Activated CD8-positive, alpha-beta memory T cell treated with anti-CD3 and anti-CD28 coated beads, Interleukin-2, amount 10 ng/mL, durations not matched to agents 7 days and 5 days (primary cell): ENCODE measurements around the gene GPX1. TPM values are rescaled to one million over a fixed set of nuclear protein-coding genes. Genes with fewer than 3 reads are reported as not detected.
"Not testable (repeated sequence)": the region's sequence is repeated elsewhere in the genome, so short reads cannot be mapped to it uniquely, and the experiment has no call there.

ENCODE experiments used
- ATAC-seq: fragments of 150-1000 bp; cut with Tn5 transposase; one replicate; pipeline ENCODE4 v1.10.0; 2021; ENCODE audit warnings: moderate library complexity
- CTCF ChIA-PET: fragments of 350-600 bp; sonication (Branson Sonifier 250); formaldehyde crosslinking; loops from one replicate; lab custom pipeline; 2021; ENCODE audit warnings: antibody characterized with exemption; lab: Charles Lee
- DNase-seq: peaks from one replicate; pipeline ENCODE4 v3.0.0-alpha.2; 2020
- H3K27ac Mint-ChIP-seq: one replicate; pipeline ENCODE4 v1.8.0; 2021; ENCODE audit warnings: mild to moderate bottlenecking, mixed read lengths
- H3K27me3 Mint-ChIP-seq: one replicate; pipeline ENCODE4 v1.8.0; 2021; ENCODE audit warnings: mixed read lengths
- H3K36me3 Mint-ChIP-seq: one replicate; pipeline ENCODE4 v1.8.0; 2021; ENCODE audit warnings: mild to moderate bottlenecking, mixed read lengths
- H3K4me1 Mint-ChIP-seq: one replicate; pipeline ENCODE4 v1.8.0; 2021; ENCODE audit warnings: mixed read lengths
- H3K4me3 Mint-ChIP-seq: one replicate; pipeline ENCODE4 v1.8.0; 2021; ENCODE audit warnings: mild to moderate bottlenecking, moderate library complexity, mixed read lengths
- H3K9me3 Mint-ChIP-seq: one replicate; pipeline ENCODE4 v1.8.0; 2022; ENCODE audit warnings: low read depth, mixed read lengths
- total RNA-seq, 2 experiments: library from RNA; stranded (reverse); gene quantifications; one replicate each; pipeline ENCODE4 v1.2.3, GENCODE V29; 2021

GPX1 gene
- total RNA-seq, 2 experiments from 2014 or later: 76.9 to 112 TPM

DNA sequence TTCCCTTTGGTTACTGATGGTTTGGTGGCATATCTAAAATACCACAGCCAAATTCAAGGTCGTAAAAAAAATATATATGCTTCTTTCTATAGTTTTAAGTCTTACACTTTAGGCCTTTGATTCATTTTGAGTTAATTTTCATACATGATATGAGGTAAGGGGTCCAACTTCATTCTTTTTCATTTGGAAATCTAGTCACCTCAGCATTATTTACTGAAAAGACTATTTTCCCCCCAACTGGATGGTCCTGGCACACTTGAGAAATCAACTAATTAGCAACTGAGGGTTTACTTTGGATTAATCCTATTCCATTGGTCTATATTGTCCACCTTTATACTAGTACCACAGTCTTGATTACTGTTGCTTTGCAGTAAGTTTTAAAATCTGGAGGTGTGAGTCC is 27.5 kb upstream of the GPX1 start:
- Mint-ChIP-seq H3K36me3 (peaks cover 32% of the 10 kb centered on the region), H3K4me1 (peaks cover 27% of the 10 kb centered on the region), H3K27ac (peak overlapping the region; percentile 32), H3K27me3 (no peaks in the 10 kb centered on the region), H3K9me3 (no peaks in the 10 kb centered on the region), H3K4me3 (no peak overlapping the region)
- DNase-seq: no peak
- ATAC-seq: no peak
- CTCF ChIA-PET: no interaction called here

DNA sequence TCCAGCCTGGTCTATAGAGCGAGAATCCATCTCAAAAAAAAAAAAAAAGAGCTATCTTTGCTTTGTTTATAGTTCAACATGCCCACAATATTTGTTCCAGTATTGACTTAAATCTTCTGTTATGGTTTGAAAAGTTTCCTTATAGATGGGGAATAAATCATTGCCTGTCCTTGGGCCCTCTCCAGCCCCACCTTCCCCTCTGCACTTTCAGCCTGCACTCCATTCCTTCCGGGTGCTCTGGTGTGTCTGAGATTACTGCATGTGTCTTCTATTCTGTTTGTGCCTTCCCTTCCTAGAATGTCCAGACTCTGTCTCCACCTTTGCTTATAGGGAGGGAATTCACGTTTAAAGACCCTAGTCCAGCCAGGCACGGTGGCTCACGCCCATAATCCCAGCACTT is 25.2 kb upstream of the GPX1 start:
- Mint-ChIP-seq H3K36me3 (peaks cover 39% of the 10 kb centered on the region), H3K27me3 (no peaks in the 10 kb centered on the region), H3K9me3 (peaks cover 2% of the 10 kb centered on the region), H3K4me1 (peaks cover 33% of the 10 kb centered on the region), H3K27ac (no peak overlapping the region), H3K4me3 (no peak overlapping the region)
- CTCF ChIA-PET: no interaction called here
- ATAC-seq (no peak), DNase-seq (no peak)

DNA sequence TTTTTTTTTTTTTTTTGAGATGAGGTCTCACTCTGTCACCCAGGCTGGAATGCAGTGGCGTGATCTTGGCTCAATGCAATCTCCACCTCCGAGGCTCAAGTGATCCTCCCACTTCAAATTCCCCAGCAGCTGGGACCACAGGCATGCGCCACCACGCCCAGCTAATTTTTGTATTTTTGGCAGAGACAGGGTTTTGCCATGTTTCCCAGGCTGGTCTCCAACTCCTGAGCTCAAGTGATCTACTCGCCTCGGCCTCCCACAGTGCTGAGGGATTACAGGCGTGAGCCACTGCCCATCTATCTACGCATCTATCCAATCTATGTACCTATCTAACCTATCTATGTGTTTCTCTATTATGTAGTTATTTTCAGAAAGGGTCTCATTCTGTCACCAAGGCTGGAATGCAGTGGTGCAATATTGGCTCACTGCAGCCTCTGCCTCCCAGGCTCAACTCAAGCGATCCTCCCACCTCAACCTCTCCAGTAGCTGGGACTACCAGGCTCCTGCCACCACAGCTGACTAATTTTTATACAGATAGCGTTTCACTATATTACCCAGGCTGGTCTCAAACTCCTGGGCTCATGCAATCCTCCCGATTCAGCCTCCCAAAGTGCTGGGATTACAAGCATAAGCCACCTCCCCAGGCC is 20.2 kb upstream of the GPX1 start:
- H3K36me3 Mint-ChIP-seq: peaks cover 53% of the 10 kb centered on the region
- CTCF ChIA-PET: interaction anchor here (0.5 to 1.9 kb wide), 6 partner anchors 15 to 182 kb away, joined by 3 to 7 read pairs (median 3); partner anchors contain the start of gene USP4
- no peak for DNase-seq
- H3K4me3 Mint-ChIP-seq: no peak overlapping the region
- peak overlapping the region; percentile 17 for H3K27ac Mint-ChIP-seq
- H3K9me3 Mint-ChIP-seq: peaks cover 2% of the 10 kb centered on the region
- no peak for ATAC-seq
- peaks cover 30% of the 10 kb centered on the region for H3K4me1 Mint-ChIP-seq
- H3K27me3 Mint-ChIP-seq: no peaks in the 10 kb centered on the region

DNA sequence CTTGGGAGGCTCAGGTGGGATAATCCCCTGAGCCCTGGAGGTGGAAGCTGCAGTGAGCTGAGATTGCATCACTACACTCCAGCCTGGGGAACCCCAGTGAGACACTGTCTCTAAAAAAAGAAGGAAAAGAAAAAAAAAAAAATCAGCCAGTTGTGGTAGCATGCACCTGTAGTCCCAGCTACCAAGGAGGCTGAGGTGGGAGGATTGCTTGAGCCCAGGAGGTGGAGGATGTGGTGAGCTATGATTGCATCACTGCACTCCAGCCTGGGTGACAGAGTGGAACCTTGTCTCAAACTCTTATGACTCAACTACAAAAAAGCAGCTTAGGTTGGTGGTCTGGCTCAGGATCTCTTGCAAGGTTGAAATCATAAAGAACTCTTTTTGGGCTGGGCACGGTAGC is 19.3 kb upstream of the GPX1 start:
- CTCF ChIA-PET: interaction anchor here (0.5 to 1.9 kb wide), 7 partner anchors 14 to 181 kb away, joined by 3 to 7 read pairs (median 3); partner anchors contain the start of gene USP4
- H3K4me3 Mint-ChIP-seq: no peak overlapping the region
- H3K4me1 Mint-ChIP-seq: peaks cover 29% of the 10 kb centered on the region
- H3K9me3 Mint-ChIP-seq: peaks cover 2% of the 10 kb centered on the region
- peak; percentile 80 for DNase-seq
- ATAC-seq: peak; percentile 89
- peaks cover 58% of the 10 kb centered on the region for H3K36me3 Mint-ChIP-seq
- peak overlapping the region; percentile 79 for H3K27ac Mint-ChIP-seq
- H3K27me3 Mint-ChIP-seq: no peaks in the 10 kb centered on the region

DNA sequence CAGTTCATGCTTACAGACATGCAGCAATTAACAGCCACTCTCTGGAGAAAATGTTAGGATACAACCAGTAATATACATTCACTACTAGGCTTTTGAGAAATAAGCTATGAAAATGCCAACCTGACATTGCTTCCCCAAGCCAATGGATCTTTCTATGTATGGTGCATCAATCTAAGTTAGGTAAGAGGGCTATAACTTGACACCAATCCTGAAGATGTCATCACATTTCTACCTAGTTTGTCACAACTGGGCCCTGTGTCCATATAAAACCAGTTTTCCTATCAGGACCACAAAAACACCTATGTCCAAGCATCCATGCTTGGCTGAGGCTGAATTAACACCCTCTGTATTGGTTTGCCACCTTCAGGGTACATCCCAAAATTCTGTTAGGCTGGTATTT is 13.8 kb upstream of the GPX1 start:
- H3K9me3 Mint-ChIP-seq: no peaks in the 10 kb centered on the region
- no peaks in the 10 kb centered on the region for H3K27me3 Mint-ChIP-seq
- H3K36me3 Mint-ChIP-seq: peaks cover 65% of the 10 kb centered on the region
- H3K27ac Mint-ChIP-seq: no peak overlapping the region
- H3K4me1 Mint-ChIP-seq: peaks cover 16% of the 10 kb centered on the region
- no peak overlapping the region for H3K4me3 Mint-ChIP-seq
- ATAC-seq (no peak), DNase-seq (no peak)
- CTCF ChIA-PET: no interaction called here

DNA sequence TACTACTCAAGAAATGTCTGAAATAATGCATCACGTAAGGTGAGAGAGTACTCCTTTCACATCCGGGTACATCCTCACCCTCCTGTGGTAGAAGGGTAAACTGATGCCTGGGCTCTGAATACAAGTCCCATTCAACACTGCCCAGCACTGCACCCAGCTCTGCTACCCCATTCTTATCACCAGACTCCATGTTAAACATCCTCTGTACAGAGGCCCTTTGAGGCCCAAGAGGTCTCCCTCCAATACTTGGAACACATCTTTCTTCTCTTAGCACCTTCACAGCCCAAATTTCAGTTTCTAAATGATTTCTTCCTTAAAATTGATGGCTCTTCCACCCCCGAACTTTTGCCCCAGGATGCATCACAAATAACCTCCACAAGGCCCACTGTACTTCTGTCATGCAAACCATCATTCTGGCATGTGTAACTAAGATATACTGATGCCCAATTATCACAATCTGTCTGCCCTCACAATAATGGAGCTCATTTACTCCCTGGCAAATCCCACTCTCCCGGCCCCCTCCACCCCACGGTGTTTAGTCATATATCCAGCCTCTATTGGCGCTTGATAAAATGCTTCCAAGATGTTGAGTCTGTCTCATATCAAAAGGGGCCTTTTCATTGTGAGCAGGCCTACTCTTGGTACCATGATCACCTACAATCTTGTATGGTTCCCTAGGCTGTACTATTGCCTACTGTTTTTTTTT is 12.6 kb upstream of the GPX1 start:
- Mint-ChIP-seq H3K4me1 (peaks cover 16% of the 10 kb centered on the region), H3K4me3 (no peak overlapping the region), H3K9me3 (no peaks in the 10 kb centered on the region), H3K27me3 (no peaks in the 10 kb centered on the region), H3K36me3 (peaks cover 69% of the 10 kb centered on the region), H3K27ac (peak overlapping the region; percentile 6)
- CTCF ChIA-PET: no interaction called here
- DNase-seq: no peak
- ATAC-seq: no peak

DNA sequence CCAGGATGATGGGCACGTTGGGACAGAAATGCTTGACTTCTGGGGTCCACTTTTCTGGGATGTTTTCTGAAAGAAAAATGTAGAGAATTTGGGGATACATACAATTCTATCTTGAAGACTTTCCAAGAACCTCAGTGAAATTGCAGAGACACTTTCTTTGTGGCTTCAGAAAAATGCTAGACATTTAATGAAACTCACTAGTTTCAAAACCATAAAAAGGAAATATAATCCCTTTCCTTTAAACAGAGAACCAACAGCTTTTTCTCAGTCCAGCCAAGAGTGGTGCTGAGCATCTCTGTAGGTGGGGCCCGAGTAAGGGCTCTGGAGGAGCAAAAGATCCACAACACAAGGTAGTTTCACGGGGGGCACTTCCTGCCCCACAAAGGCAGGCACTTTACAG is 4.4 kb upstream of the GPX1 start:
- no peak for ATAC-seq
- Mint-ChIP-seq H3K27me3 (no peaks in the 10 kb centered on the region), H3K27ac (peak overlapping the region; percentile 54), H3K4me1 (peaks cover 23% of the 10 kb centered on the region), H3K9me3 (no peaks in the 10 kb centered on the region), H3K4me3 (no peak overlapping the region), H3K36me3 (peaks cover 53% of the 10 kb centered on the region)
- no peak for DNase-seq
- CTCF ChIA-PET: interaction anchor here (1.4 kb wide), 1 partner anchor 22 kb away, joined by 4 read pairs; no protein-coding TSS in a partner anchor

DNA sequence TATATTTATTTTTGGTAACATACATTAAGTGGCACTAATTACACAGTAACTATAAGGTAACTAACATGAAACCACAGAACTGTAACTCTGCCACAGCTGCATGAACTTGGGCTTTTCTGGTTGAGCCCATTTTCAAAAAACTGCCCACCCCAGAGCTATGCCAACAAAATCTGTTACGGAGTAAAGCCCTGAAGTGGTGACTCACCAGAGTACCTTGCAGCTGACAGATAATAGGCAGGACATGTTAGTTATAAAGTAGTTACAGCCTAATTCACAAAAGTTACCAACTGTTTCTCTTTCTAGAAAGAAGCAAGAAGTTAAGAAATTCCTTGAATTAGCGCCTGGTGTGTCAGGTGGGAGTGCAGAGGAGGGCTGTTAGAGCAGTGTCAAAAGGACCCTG is 1.5 kb upstream of the GPX1 start:
- H3K9me3 Mint-ChIP-seq: no peaks in the 10 kb centered on the region
- H3K27me3 Mint-ChIP-seq: no peaks in the 10 kb centered on the region
- DNase-seq (no peak), ATAC-seq (no peak)
- peak overlapping the region; percentile 87 for H3K27ac Mint-ChIP-seq
- no peak overlapping the region for H3K4me3 Mint-ChIP-seq
- H3K36me3 Mint-ChIP-seq: peaks cover 44% of the 10 kb centered on the region
- peaks cover 27% of the 10 kb centered on the region for H3K4me1 Mint-ChIP-seq
- CTCF ChIA-PET: interaction anchor here (2.0 to 4.6 kb wide), 3 partner anchors 16 to 89 kb away, joined by 5 to 20 read pairs (median 14); partner anchors contain the start of gene USP4

DNA sequence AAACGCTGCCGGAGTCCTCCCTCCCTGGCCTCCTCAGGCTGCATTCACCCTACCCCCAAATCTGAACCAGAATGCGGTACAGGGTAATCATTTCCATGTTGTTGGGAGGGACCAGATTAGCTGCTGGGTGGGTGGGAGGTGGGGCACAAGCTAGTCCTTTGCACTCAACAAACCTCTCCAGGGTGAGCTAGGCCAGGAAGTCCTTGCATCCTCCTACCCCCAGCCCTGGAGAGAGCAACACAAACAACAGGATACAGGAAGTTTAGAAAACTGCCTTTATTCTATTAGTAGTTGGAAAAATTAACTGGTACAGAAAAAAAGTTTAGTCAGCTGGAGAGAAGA is 702 bp upstream of the GPX1 start:
- no peak for ATAC-seq
- CTCF ChIA-PET: interaction anchor here (2.0 to 4.6 kb wide), 3 partner anchors 16 to 90 kb away, joined by 5 to 20 read pairs (median 14); partner anchors contain the start of gene USP4
- Mint-ChIP-seq H3K27me3 (no peaks in the 10 kb centered on the region), H3K36me3 (peaks cover 45% of the 10 kb centered on the region), H3K4me1 (peaks cover 28% of the 10 kb centered on the region), H3K27ac (peak overlapping the region; percentile 87), H3K4me3 (peak overlapping the region; percentile 83), H3K9me3 (no peaks in the 10 kb centered on the region)
- DNase-seq: no peak

DNA sequence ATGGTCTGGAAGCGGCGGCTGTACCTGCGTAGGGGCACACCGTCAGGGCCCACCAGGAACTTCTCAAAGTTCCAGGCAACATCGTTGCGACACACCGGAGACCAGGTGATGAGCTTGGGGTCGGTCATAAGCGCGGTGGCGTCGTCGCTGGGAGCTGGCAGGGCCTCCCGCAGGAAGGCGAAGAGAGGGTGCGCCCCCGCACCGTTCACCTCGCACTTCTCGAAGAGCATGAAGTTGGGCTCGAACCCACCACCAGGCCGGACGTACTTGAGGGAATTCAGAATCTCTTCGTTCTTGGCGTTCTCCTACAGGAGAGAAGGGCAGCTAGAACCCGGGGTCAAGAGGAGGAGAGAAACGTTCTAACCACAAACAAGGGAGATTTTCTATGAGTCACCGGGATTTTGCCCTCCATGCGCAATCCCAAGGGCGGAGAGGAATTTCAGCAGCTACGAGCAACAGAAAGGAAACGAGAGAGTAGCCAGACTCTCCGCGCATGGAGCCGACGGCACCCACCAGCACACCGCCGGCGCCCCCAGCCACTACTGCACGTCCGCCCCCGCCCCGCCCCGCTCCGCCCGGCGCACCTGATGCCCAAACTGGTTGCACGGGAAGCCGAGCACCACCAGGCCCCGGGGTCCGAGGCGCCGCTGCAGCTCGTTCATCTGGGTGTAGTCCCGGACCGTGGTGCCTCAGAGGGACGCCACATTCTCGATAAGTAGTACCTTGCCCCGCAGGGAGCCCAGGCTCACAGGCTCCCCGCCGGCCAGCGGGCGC is 523 bp downstream of the GPX1 start:
- H3K36me3 Mint-ChIP-seq: peaks cover 41% of the 10 kb centered on the region
- H3K9me3 Mint-ChIP-seq, H3K27me3 Mint-ChIP-seq: not testable (repeated sequence)
- DNase-seq (peak; percentile 64), ATAC-seq (peak; percentile 48)
- peak overlapping the region; percentile 87 for H3K27ac Mint-ChIP-seq
- H3K4me3 Mint-ChIP-seq: peak overlapping the region; percentile 83
- CTCF ChIA-PET: interaction anchor here (0.9 to 4.6 kb wide), 5 partner anchors 12 to 187 kb away, joined by 3 to 20 read pairs (median 4); partner anchors contain the start of genes KLHDC8B and USP4
- peaks cover 23% of the 10 kb centered on the region for H3K4me1 Mint-ChIP-seq

DNA sequence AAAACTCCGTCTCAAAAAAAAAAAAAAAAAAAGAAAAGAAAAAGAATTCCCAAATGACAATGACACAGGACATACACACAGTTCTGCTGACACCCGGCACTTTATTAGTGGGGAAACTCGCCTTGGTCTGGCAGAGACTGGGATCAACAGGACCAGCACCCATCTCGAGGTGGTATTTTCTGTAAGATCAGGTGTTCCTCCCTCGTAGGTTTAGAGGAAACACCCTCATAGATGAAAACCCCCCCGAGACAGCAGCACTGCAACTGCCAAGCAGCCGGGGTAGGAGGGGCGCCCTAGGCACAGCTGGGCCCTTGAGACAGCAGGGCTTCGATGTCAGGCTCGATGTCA is 1.1 kb downstream of the GPX1 start:
- peaks cover 36% of the 10 kb centered on the region for H3K36me3 Mint-ChIP-seq
- H3K9me3 Mint-ChIP-seq, H3K27me3 Mint-ChIP-seq: not testable (repeated sequence)
- ATAC-seq: peak; percentile 10
- peaks cover 20% of the 10 kb centered on the region for H3K4me1 Mint-ChIP-seq
- peak; percentile 46 for DNase-seq
- CTCF ChIA-PET: interaction anchor here (0.6 to 4.6 kb wide), 6 partner anchors 12 to 186 kb away, joined by 3 to 20 read pairs (median 4); partner anchors contain the start of genes KLHDC8B and USP4
- H3K27ac Mint-ChIP-seq: peak overlapping the region; percentile 84
- peak overlapping the region; percentile 83 for H3K4me3 Mint-ChIP-seq

DNA sequence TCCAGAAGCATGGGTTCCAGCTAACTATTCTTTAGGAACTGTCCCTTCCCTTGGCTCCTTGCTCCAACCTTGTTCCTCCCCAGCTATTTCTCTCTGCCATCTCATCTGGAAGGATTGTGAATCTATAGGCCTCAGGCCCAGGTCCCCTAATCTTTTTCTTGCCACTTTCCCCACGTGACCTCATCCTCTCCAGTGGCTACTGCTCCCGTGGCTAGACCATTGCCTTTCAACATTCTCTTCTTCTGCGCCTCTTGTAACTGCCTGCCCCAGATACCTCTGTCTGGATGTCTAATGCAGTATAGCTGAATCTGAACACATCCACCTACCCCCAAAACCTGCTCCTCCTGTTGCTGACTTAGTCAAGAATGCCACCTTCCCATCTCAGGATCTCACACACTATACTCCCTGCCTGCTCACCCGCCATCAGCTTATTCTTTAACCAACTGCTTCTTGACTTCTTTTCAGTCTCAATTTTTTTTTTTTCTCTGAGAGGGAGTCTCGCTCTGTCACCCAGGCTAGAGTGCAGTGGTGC is 5.2 kb downstream of the GPX1 start:
- Mint-ChIP-seq H3K4me1 (peaks cover 11% of the 10 kb centered on the region), H3K27me3 (no peaks in the 10 kb centered on the region), H3K4me3 (no peak overlapping the region), H3K27ac (no peak overlapping the region), H3K36me3 (peaks cover 11% of the 10 kb centered on the region), H3K9me3 (no peaks in the 10 kb centered on the region)
- no peak for DNase-seq
- CTCF ChIA-PET: interaction anchor here (1.3 to 2.1 kb wide), 2 partner anchors 13 to 96 kb away, joined by 4 to 8 read pairs; partner anchors contain the start of gene USP4
- no peak for ATAC-seq

DNA sequence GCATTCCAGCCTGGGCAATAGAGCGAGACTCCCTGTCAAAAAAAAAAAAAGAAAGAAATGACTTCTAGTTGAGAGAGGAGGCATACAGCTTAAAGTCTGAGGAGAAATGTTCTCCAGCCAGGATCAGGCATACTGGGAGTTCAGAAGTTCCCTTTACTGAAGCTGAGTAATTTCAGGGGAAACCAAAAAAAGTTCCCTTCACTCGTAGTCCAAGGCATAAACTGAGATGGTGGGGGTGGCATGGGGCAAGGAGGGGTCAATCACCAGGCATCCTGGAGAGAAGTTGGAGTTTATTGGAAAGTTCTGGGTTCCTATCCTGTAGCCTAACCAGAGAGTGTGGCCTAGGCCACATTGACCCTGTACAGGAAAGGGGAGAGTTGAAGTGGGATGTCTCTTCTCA is 5.9 kb downstream of the GPX1 start:
- CTCF ChIA-PET: interaction anchor here (1.3 to 2.1 kb wide), 3 partner anchors 12 to 96 kb away, joined by 4 to 9 read pairs (median 8); partner anchors contain the start of gene USP4
- H3K27me3 Mint-ChIP-seq: no peaks in the 10 kb centered on the region
- H3K9me3 Mint-ChIP-seq: no peaks in the 10 kb centered on the region
- DNase-seq (no peak), ATAC-seq (no peak)
- peaks cover 11% of the 10 kb centered on the region for H3K36me3 Mint-ChIP-seq
- peaks cover 11% of the 10 kb centered on the region for H3K4me1 Mint-ChIP-seq
- no peak overlapping the region for H3K27ac Mint-ChIP-seq
- no peak overlapping the region for H3K4me3 Mint-ChIP-seq
